MCF 10A (cell line): Measurements from ENCODE around the gene ELL. TPM values are rescaled to one million over a fixed set of nuclear protein-coding genes. Genes with fewer than 3 reads are reported as not detected.

Source experiments
- BruUV-seq: library from RNA; stranded (reverse); fragments of 400-500 nt; replicated peaks from 2 replicates; lab custom pipeline; 2021; lab: Mats Ljungman, UMichigan
- CTCF ChIA-PET: fragments of 300-600 bp; sonication (Branson Sonifier 250); formaldehyde crosslinking; extraction: SDS; loops from one replicate; lab custom pipeline; 2021; ENCODE audit warnings: antibody characterized with exemption, inconsistent platforms; lab: Yijun Ruan, JAX
- POLR2A ChIA-PET: fragments of 300-600, 350-650 bp; sonication (Branson Sonifier 250); formaldehyde crosslinking; extraction: SDS; loops from one replicate; lab custom pipeline; 2020; ENCODE audit warnings: antibody characterized with exemption, inconsistent platforms; lab: Yijun Ruan, JAX
- DNase-seq: peaks from one replicate; pipeline ENCODE4 v3.0.0-alpha.2; 2018; ENCODE audit not compliant: unreplicated experiment
- H3K27ac Mint-ChIP-seq: one replicate; pipeline ENCODE4 v1.8.0; 2022; ENCODE audit warnings: mild to moderate bottlenecking, low read depth, mixed read lengths; ENCODE audit not compliant: unreplicated experiment
- H3K27me3 Mint-ChIP-seq: one replicate; pipeline ENCODE4 v1.8.0; 2022; ENCODE audit warnings: mixed read lengths; ENCODE audit not compliant: insufficient read depth, unreplicated experiment
- H3K36me3 Mint-ChIP-seq: one replicate; pipeline ENCODE4 v1.8.0; 2022; ENCODE audit warnings: mild to moderate bottlenecking, moderate library complexity, mixed read lengths; ENCODE audit not compliant: insufficient read depth, unreplicated experiment
- H3K4me1 Mint-ChIP-seq: one replicate; pipeline ENCODE4 v1.8.0; 2022; ENCODE audit warnings: mixed read lengths; ENCODE audit not compliant: insufficient read depth, unreplicated experiment
- H3K4me3 Mint-ChIP-seq: one replicate; pipeline ENCODE4 v1.8.0; 2022; ENCODE audit warnings: mild to moderate bottlenecking, moderate library complexity, mixed read lengths; ENCODE audit not compliant: unreplicated experiment
- H3K9me3 Mint-ChIP-seq: one replicate; pipeline ENCODE4 v1.8.0; 2022; ENCODE audit warnings: mixed read lengths; ENCODE audit not compliant: unreplicated experiment
- CTCF ChIP-seq: fragments of 200-600 bp; IDR thresholded peaks from one replicate; pipeline ENCODE4 v1.8.0; 2022; ENCODE audit warnings: antibody characterized with exemption, mild to moderate bottlenecking; ENCODE audit not compliant: unreplicated experiment
- intact Hi-C: fragments of 100-400 bp; cut with micrococcal nuclease; formaldehyde crosslinking; loops from 2 replicates; pipeline ENCODE4 v1.14.1; 2022
- total RNA-seq: library from RNA; stranded (reverse); gene quantifications from 2 replicates; pipeline ENCODE4 v1.2.3, GENCODE V29; 2022

Gene ELL
- total RNA-seq, 1 experiment from 2014 or later: 22.4 TPM

- Mint-ChIP-seq H3K27ac (no peak overlapping the region), H3K36me3 (peaks cover 28% of the 10 kb centered on the region), H3K4me3 (no peak overlapping the region), H3K4me1 (peaks cover 30% of the 10 kb centered on the region), H3K9me3 (no peaks in the 10 kb centered on the region), H3K27me3 (no peaks in the 10 kb centered on the region)
- intact Hi-C loops: no loop called here
- ChIA-PET CTCF (interaction anchor here (0.7 to 2.6 kb wide), 6 partner anchors 13 to 78 kb away, joined by 3 to 9 read pairs (median 4); partner anchors contain the start of gene SSBP4), POLR2A (no interaction called here)
- DNase-seq: no peak
- no peak for TF ChIP-seq CTCF
- no TSS peak for BruUV-seq
Measured at GRCh38 chr19:18465964-18466339, 55.9 kb downstream of the ELL start.

GRCh38 chr19:18465214-18465963, 56.5 kb downstream of the ELL start:
- Mint-ChIP-seq H3K36me3 (peaks cover 32% of the 10 kb centered on the region), H3K27me3 (no peaks in the 10 kb centered on the region), H3K4me1 (peaks cover 35% of the 10 kb centered on the region), H3K27ac (peak overlapping the region; percentile 27), H3K9me3 (no peaks in the 10 kb centered on the region), H3K4me3 (no peak overlapping the region)
- no peak for DNase-seq
- ChIA-PET CTCF (interaction anchor here (0.6 to 5.3 kb wide), 3 partner anchors 14 to 107 kb away, joined by 3 to 59 read pairs (median 9); no protein-coding TSS in a partner anchor), POLR2A (no interaction called here)
- intact Hi-C loops: no loop called here
- no peak for TF ChIP-seq CTCF
- BruUV-seq: no TSS peak

GRCh38 chr19:18464646-18465045, 57.2 kb downstream of the ELL start:
- peak; percentile 58 for DNase-seq
- CTCF ChIA-PET: interaction anchor here (0.7 to 5.3 kb wide), 4 partner anchors 13 to 147 kb away, joined by 3 to 59 read pairs (median 7); no protein-coding TSS in a partner anchor

More at GRCh38 chr19:18464646-18465045, 57.2 kb downstream of the ELL start:
- BruUV-seq: no TSS peak
- POLR2A ChIA-PET: interaction anchor here (0.7 kb wide), 1 partner anchor 107 kb away, joined by 3 read pairs; the partner anchor contains the start of gene UBA52
- intact Hi-C loops: loop anchor here (5.0 kb wide), 1 partner anchor 123 kb away; the partner anchor contains the start of gene REX1BD
- no peak for TF ChIP-seq CTCF
- Mint-ChIP-seq H3K27me3 (no peaks in the 10 kb centered on the region), H3K4me1 (peaks cover 41% of the 10 kb centered on the region), H3K9me3 (no peaks in the 10 kb centered on the region), H3K36me3 (peaks cover 39% of the 10 kb centered on the region), H3K27ac (peak overlapping the region; percentile 27), H3K4me3 (no peak overlapping the region)
